Ovary (tissue), 3 donors: ENCODE measurements around the gene RRP15.

Experiments
- POLR2A ChIP-seq: fragments of 450-650 bp; IDR thresholded peaks from one replicate; pipeline ENCODE4 v1.6.1; 2017; ENCODE audit warnings: antibody characterized with exemption, mild to moderate bottlenecking, moderate library complexity
- TF ChIP-seq, protein P1 (sequence below), 3 donors: fragments of 450-650 bp in 2 of 3; fragments of 200-600 bp in 1 of 3; IDR thresholded peaks; one replicate each; pipeline versions ENCODE4 v1.5.1 to v1.8.0; 2016 to 2022; ENCODE audit warnings: antibody characterized with exemption in 3 of 3, mild to moderate bottlenecking in 1 of 3
- donor health status: DM: no; HTN: no; CAD: no.

DNA sequence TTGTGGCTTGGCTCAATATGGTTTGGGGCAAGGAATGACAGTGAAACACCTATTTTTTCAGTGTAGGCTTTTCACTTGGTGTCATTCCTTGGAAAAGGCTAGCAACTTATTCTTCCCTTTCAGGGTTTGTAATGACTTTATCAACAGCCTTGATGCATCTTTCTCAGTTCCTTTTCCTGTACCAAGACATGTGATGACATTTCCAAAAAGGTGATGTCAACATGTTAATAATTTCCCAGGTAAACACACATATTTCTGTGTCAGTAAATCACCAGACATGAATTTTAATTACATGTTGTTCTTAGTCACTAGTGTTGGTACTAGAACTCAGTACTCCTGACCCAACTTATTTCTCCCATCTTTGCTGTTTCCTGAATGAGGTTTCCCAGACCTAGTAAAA is 37.8 kb upstream of the RRP15 start:
- TF ChIP-seq, protein P1, sequence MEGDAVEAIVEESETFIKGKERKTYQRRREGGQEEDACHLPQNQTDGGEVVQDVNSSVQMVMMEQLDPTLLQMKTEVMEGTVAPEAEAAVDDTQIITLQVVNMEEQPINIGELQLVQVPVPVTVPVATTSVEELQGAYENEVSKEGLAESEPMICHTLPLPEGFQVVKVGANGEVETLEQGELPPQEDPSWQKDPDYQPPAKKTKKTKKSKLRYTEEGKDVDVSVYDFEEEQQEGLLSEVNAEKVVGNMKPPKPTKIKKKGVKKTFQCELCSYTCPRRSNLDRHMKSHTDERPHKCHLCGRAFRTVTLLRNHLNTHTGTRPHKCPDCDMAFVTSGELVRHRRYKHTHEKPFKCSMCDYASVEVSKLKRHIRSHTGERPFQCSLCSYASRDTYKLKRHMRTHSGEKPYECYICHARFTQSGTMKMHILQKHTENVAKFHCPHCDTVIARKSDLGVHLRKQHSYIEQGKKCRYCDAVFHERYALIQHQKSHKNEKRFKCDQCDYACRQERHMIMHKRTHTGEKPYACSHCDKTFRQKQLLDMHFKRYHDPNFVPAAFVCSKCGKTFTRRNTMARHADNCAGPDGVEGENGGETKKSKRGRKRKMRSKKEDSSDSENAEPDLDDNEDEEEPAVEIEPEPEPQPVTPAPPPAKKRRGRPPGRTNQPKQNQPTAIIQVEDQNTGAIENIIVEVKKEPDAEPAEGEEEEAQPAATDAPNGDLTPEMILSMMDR (IDR thresholded peaks at IDR 0.05) = no peak
- no peak for TF ChIP-seq POLR2A
